AG09309 (cell line): Measurements from ENCODE around the gene ATP9B.
"Not testable (repeated sequence)": the region's sequence is repeated elsewhere in the genome, so short reads cannot be mapped to it uniquely, and the experiment has no call there.

Source experiments
- DNase-seq: peaks from one replicate; pipeline ENCODE4 v3.0.0-alpha.2; 2010; ENCODE audit warnings: low read depth
- H3K4me3 ChIP-seq: 2 replicates; pipeline ENCODE4 v1.5.1; 2011; ENCODE audit warnings: mild to moderate bottlenecking, low read depth, low read length, moderate library complexity; ENCODE audit not compliant: control insufficient read depth
- CTCF ChIP-seq: IDR thresholded peaks from 2 replicates; pipeline ENCODE4 v1.5.1; 2011; ENCODE audit warnings: mild to moderate bottlenecking, low read depth, low read length, inconsistent platforms; ENCODE audit not compliant: insufficient read depth, control insufficient read depth; ENCODE audit errors: missing control alignments

Gene ATP9B

GRCh38 chr18:79275992-79276391, 206.8 kb downstream of the ATP9B start:
- no peak for DNase-seq
- H3K4me3 ChIP-seq = no peak overlapping the region
- no peak for TF ChIP-seq CTCF

GRCh38 chr18:79278896-79279295, 209.7 kb downstream of the ATP9B start:
- no peak for DNase-seq
- no peak for TF ChIP-seq CTCF

GRCh38 chr18:79283131-79283810, 214.1 kb downstream of the ATP9B start:
- H3K4me3 ChIP-seq = no peak overlapping the region
- TF ChIP-seq CTCF = no peak
- DNase-seq = no peak

More at GRCh38 chr18:79278896-79279295, 209.7 kb downstream of the ATP9B start:
- H3K4me3 ChIP-seq = no peak overlapping the region

GRCh38 chr18:79283929-79284328, 214.7 kb downstream of the ATP9B start:
- TF ChIP-seq CTCF = no peak
- no peak for DNase-seq
- no peak overlapping the region for H3K4me3 ChIP-seq

GRCh38 chr18:79285191-79285590, 216.0 kb downstream of the ATP9B start:
- not testable (repeated sequence) for H3K4me3 ChIP-seq, DNase-seq

GRCh38 chr18:79290409-79290808, 221.2 kb downstream of the ATP9B start:
- not testable (repeated sequence) for DNase-seq, H3K4me3 ChIP-seq

GRCh38 chr18:79290876-79291275, 221.7 kb downstream of the ATP9B start:
- no peak for TF ChIP-seq CTCF
- no peak overlapping the region for H3K4me3 ChIP-seq
- no peak for DNase-seq

GRCh38 chr18:79294235-79294634, 225.0 kb downstream of the ATP9B start:
- no peak for TF ChIP-seq CTCF
- DNase-seq = no peak
- H3K4me3 ChIP-seq = no peak overlapping the region
